HUES64 (cell line): ENCODE data around the gene GPATCH1.
"Not testable (repeated sequence)": the region's sequence is repeated elsewhere in the genome, so short reads cannot be mapped to it uniquely, and the experiment has no call there.

Experiments
- H3K27ac ChIP-seq: 2 replicates; pipeline ENCODE4 v1.7.0; 2013; ENCODE audit warnings: low read depth, low read length, inconsistent platforms
- H3K27me3 ChIP-seq: 2 replicates; pipeline ENCODE4 v1.6.1; 2013; ENCODE audit warnings: mild to moderate bottlenecking, low read length; ENCODE audit not compliant: insufficient read depth
- H3K36me3 ChIP-seq: 2 replicates; pipeline ENCODE4 v1.6.1; 2013; ENCODE audit warnings: mild to moderate bottlenecking, low read length; ENCODE audit not compliant: insufficient read depth
- H3K4me1 ChIP-seq: 2 replicates; pipeline ENCODE4 v1.6.1; 2013; ENCODE audit warnings: mild to moderate bottlenecking, low read length, moderate library complexity; ENCODE audit not compliant: insufficient read depth
- H3K4me3 ChIP-seq: 2 replicates; pipeline ENCODE4 v1.5.1; 2013; ENCODE audit warnings: mild to moderate bottlenecking, low read length, moderate library complexity
- H3K9ac ChIP-seq: 2 replicates; pipeline ENCODE4 v1.6.1; 2013; ENCODE audit warnings: mild to moderate bottlenecking, low read depth, low read length
- H3K9me3 ChIP-seq: 2 replicates; pipeline ENCODE4 v1.6.1; 2013; ENCODE audit warnings: low read depth, low read length; ENCODE audit not compliant: insufficient read depth
- WGBS: fragments of 150-250, 120-280 bp; methylation state at CpG from one replicate; pipeline ENCODE4 v1.1.7; 2013; ENCODE audit warnings: missing lambda C conversion rate; 5-methylcytosine and 5-hydroxymethylcytosine counted together

The GPATCH1 gene

DNA sequence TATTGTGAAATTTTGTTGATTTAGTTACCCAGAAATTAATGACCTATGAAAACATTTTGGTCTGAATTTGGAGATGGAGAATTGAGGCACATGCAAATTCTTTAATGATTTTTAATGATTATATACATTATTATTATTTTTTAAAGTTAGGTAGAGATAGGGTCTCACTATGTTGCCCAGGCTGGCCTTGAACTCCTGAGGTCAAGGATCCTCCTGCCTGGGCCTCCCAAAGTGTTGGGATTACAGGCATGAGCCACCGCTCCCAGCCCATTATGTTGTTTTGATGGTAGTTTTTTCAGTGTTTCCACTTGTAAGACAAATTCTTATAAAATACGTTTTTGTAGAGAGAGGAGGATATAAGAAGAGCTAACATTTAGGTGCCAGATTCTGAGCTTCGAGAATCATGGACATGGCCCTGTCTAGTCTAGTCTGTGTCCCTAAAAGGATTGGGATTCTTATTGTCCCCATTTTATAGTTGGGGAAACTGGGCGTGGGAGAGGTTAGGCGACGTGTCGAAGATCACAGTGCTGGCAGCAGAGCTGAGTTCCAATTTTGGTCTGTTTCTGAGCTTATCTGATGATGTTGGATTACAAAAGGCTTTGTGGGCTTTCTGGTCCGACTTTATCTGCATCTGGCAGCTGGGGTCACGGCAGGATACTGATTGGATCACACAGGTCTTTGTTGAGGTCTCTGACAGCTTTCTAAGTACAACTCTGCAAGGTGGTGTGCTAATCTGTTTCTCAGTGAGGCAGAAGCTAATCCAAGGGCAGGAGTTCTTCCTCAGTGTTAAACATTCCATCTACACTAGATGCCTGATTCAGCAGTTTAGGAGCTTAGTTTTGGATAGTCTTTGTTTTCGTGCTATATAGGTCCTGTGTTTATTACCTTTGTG, 43.5 kb downstream of the GPATCH1 start:
- H3K27me3 ChIP-seq: no peaks in the 10 kb centered on the region
- WGBS: 85% methylated on average over 10 of the region's 10 CpGs
- H3K9me3 ChIP-seq: no peaks in the 10 kb centered on the region
- H3K9ac ChIP-seq: no peak overlapping the region
- no peak overlapping the region for H3K27ac ChIP-seq
- no peaks in the 10 kb centered on the region for H3K4me1 ChIP-seq
- peaks cover 26% of the 10 kb centered on the region for H3K36me3 ChIP-seq
- no peak overlapping the region for H3K4me3 ChIP-seq

DNA sequence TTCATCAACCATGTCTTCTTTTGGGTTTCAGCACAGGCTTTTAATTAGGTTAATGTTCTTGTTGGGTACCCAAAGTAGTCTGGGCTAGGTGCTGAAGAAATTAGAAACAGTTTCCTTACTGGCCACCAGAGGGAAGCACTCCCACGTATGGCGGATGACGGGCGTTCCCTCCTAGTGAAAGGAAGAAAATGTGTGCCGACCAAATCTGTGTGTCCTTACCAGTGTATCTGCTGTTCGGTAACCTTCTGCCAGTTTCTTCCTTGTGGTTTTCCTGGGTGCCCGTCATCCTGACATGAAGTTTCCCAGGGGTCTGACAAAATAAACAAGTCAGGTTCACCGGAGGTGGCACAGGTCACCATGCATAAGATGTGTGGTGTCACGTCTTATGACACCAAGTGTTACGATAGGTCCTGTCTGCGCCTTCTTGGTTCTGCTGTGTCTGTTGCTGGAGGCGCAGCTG, 45.0 kb downstream of the GPATCH1 start:
- Histone ChIP-seq H3K27me3 (no peaks in the 10 kb centered on the region), H3K9me3 (no peaks in the 10 kb centered on the region), H3K27ac (no peak overlapping the region), H3K36me3 (peaks cover 31% of the 10 kb centered on the region), H3K4me1 (no peaks in the 10 kb centered on the region), H3K9ac (no peak overlapping the region), H3K4me3 (no peak overlapping the region)
- 60% methylated on average over 12 of the region's 12 CpGs for WGBS

DNA sequence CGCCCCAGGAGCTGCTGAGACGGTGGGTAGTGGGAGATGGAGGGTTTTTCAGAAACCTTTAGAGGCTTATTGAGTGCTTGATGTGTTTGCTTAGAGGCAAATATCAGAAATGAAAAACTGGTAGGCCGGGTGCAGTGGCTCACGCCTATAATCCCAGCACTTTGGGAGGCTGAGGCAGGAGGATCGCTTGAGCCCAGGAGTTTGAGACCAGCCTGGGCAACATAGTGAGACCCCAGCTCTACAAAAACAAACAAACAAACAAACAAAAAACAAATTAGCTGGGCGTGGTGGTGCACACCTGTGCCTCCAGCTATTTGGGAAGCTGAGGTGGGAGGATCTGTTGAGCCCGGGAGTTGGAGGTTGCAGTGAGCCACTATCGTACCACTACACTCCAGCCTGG, 45.7 kb downstream of the GPATCH1 start:
- not testable (repeated sequence) for H3K4me3 ChIP-seq, H3K4me1 ChIP-seq, H3K27me3 ChIP-seq, H3K9me3 ChIP-seq, H3K27ac ChIP-seq, H3K9ac ChIP-seq
- H3K36me3 ChIP-seq: peaks cover 28% of the 10 kb centered on the region
- 95% methylated on average over 8 of the region's 8 CpGs for WGBS

DNA sequence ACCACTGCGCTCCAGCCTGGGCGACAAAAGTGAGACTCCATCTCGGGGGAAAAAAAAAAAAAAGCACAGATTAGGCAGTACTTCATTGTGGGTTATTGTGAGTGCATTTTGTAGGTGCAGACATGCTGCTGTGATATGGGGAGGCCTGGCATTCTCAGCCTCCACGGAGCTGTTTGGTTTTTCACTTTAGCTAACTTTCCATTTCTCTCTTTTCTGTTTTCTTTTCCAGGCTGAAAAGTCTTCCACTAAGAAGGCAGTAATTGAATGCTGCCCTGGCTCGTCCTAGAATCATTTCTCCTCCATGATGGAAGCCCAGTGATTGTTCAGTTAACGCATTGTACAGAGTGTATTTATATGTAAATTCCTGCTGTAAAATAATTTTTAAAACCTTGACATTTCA, 48.9 kb downstream of the GPATCH1 start:
- Histone ChIP-seq H3K4me3 (no peak overlapping the region), H3K9ac (no peak overlapping the region), H3K27ac (no peak overlapping the region), H3K27me3 (no peaks in the 10 kb centered on the region), H3K4me1 (no peaks in the 10 kb centered on the region), H3K9me3 (no peaks in the 10 kb centered on the region), H3K36me3 (peaks cover 23% of the 10 kb centered on the region)
- 92% methylated on average over 6 of the region's 6 CpGs for WGBS

DNA sequence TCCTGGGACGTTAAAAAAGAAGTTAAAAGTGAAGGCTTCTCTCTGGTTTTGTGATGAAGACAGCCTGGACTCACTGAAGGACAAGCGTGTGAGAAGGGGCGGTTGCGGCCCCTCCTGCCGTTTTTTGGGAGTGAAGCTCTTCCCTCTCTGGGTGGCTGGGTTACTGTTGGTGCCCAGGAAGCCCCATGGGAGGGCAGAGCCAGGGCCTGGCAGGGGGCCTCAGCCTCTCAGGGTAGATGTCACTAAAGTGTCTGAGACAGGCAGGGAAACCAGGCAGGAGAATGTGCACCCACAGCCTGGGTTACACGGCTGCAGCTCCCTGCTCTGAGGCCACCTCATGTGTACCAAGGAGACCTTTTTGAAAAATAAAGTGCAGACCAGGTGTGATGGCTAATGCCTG, 49.5 kb downstream of the GPATCH1 start:
- Histone ChIP-seq H3K36me3 (peaks cover 23% of the 10 kb centered on the region), H3K27ac (no peak overlapping the region), H3K4me1 (no peaks in the 10 kb centered on the region), H3K9me3 (no peaks in the 10 kb centered on the region), H3K4me3 (no peak overlapping the region), H3K9ac (no peak overlapping the region), H3K27me3 (no peaks in the 10 kb centered on the region)
- 93% methylated on average over 6 of the region's 6 CpGs for WGBS

DNA sequence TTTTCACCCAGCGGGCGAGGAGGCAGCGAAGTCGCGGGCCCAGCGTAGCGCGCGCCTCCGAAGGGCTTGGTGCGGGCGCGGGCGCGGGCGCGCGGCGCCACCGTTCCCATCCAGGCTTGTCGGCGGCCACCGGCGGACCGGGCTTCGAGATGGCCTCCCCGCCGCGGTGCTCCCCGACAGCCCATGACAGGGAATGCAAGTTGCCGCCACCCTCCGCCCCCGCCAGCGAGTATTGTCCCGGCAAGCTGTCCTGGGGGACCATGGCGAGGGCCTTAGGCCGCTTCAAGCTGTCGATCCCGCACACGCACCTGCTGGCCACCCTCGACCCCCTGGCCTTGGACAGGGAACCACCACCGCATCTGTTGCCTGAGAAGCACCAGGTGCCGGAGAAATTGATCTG, 51.0 kb downstream of the GPATCH1 start, which contains the start of gene WDR88:
Gene WDR88 (plus strand): TSS at position 94 of the 400 bp plus-strand sequence. CDS start 56 bp downstream, at position 150.
- 95% methylated on average over 43 of the region's 43 CpGs for WGBS
- H3K27me3 ChIP-seq: no peaks in the 10 kb centered on the region
- no peak within 1 kb of the TSS for H3K4me3 ChIP-seq
- no peaks in the 10 kb centered on the region for H3K4me1 ChIP-seq
- peaks cover 17% of the 10 kb centered on the region for H3K36me3 ChIP-seq
- H3K27ac ChIP-seq: no peak within 1 kb of the TSS
- no peak within 1 kb of the TSS for H3K9ac ChIP-seq
- H3K9me3 ChIP-seq: no peaks in the 10 kb centered on the region

DNA sequence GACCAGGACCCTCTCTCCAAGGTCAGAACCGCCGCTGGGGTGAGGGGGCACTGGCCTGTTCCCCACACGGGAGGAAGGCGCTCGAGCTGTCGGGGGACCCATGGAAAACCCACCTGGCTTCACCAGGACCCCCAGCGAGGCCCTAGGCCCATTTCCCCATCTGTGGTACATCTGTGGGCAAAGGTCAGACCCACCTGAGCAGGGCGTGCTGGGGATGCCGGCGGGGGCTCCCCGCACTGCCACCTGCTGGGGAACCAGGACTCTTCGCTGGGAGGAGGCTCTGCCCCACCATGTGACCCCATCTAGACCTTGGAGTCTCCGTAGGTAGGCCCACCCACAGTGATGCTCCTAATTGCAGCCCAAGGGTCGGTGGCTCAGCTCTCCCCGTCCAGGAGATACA, 51.4 kb downstream of the GPATCH1 start:
- H3K9me3 ChIP-seq: no peaks in the 10 kb centered on the region
- H3K36me3 ChIP-seq: peaks cover 15% of the 10 kb centered on the region
- no peak overlapping the region for H3K4me3 ChIP-seq
- no peak overlapping the region for H3K27ac ChIP-seq
- no peaks in the 10 kb centered on the region for H3K4me1 ChIP-seq
- 86% methylated on average over 15 of the region's 15 CpGs for WGBS
- H3K9ac ChIP-seq: no peak overlapping the region
- no peaks in the 10 kb centered on the region for H3K27me3 ChIP-seq

DNA sequence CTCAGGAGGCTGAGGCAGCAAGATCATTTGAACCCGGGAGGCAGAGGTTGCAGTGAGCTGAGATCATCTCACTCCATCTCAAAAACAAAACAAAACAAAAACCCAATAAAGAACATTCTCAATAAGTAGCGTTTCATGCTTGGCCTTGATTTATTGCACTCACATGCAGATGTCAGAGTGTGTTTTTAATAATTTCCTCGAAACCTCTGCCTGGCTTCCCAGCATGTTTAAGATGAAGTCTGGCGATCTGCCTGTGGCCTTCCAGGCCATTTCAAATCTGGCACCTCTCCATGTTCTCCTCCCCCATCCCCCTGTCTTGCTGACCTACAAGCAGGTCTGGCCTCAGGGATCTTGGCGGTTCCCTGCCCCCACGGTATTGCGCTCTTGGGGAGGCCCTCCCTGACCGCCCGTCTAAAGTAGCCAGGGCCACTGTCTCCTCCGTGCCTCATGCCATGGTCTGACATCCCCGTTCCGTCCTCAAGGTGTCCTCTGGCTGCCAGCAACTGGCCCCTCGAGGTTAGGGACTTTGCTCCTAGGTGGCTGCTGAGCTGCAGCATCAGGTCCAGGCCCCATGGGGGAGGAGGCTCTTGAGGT, 52.6 kb downstream of the GPATCH1 start:
- Histone ChIP-seq H3K9ac (no peak overlapping the region), H3K27ac (no peak overlapping the region), H3K9me3 (no peaks in the 10 kb centered on the region), H3K27me3 (no peaks in the 10 kb centered on the region), H3K36me3 (peaks cover 11% of the 10 kb centered on the region; the same call in 1 of the 2 replicates), H3K4me1 (no peaks in the 10 kb centered on the region), H3K4me3 (no peak overlapping the region)
- 75% methylated on average over 13 of the region's 13 CpGs for WGBS

DNA sequence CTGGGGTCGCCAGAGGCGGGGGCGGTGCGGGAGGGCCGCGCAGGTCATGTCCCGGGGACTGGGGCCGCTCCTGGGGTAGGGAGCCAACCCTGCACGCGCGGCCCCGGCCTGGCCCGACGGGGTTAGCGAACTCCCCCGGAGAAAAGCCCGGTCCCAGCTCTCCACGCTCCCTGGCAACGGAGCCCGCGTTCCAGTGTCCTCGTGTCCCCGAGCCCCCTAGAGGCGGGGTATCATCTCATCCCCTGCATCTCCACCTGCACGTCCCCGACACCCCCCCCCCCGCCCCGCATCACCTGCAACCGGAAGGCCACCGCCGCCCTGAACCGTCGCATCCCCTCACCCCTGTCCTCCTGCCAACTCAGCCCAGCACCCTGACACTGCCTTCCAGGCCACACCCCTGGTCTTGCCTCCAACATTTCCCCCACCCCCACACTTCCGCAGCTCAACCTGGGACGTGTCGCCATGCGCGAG, 53.6 kb downstream of the GPATCH1 start:
- Histone ChIP-seq H3K36me3 (0 out of 2 replicates have a peak, but pooled peaks cover 5% of the 10 kb centered on the region), H3K27ac (no peak overlapping the region), H3K4me1 (no peaks in the 10 kb centered on the region), H3K9ac (no peak overlapping the region), H3K9me3 (no peaks in the 10 kb centered on the region), H3K4me3 (no peak overlapping the region), H3K27me3 (no peaks in the 10 kb centered on the region)
- 52% methylated on average over 31 of the region's 38 CpGs for WGBS

DNA sequence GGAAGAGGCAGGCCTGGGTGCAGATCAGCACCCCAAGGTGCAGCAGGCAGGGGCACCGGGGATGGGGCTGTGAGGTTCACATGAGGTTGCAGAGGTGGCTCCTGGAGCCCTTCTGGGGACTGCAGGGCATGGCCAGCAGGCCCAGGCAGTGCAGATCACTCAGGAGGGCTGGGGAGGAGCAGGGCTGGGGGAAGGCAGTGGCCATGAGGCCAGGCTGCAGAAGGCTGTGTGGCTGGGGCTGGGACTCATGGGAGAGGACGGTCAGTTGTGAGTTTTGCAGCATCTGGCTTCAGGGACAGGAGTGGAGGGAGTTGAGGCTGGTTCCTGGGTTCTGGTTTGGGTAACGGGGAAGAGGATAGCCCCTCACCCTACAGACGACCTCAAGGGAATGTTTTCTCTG, 58.2 kb downstream of the GPATCH1 start:
- no peak overlapping the region for H3K4me3 ChIP-seq
- H3K27me3 ChIP-seq: no peaks in the 10 kb centered on the region
- H3K9ac ChIP-seq: no peak overlapping the region
- no peaks in the 10 kb centered on the region for H3K9me3 ChIP-seq
- H3K4me1 ChIP-seq: no peaks in the 10 kb centered on the region
- 74% methylated on average over 4 of the region's 4 CpGs for WGBS
- H3K36me3 ChIP-seq: no peaks in the 10 kb centered on the region
- no peak overlapping the region for H3K27ac ChIP-seq

DNA sequence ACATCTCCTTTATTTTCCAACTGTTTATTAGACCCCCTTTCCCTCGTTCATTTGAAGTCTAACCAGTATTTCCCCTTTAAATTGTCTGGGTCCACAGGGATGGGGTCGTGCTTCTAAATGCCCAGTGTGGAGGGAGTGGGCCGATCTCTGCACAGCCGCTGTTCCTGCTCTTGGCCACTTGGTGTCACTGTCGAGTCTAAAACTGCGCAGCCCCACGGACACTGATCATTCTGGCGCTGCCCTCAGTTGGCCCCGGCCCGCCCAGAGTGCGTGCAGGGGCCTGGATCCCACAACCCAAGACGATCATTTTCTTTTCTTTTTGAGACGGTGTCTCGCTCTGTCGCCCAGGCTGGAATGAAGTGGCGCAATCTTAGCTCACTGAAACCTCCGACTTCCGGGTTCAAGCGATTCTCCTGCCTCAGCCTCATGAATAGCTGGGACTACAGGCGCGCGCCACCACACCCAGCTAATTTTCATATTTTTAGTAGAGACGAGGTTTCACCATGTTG, 63.0 kb downstream of the GPATCH1 start:
- WGBS: 42% methylated on average over 23 of the region's 23 CpGs
- no peak overlapping the region for H3K9ac ChIP-seq

More for the DNA sequence above, 63.0 kb downstream of the GPATCH1 start:
- Histone ChIP-seq H3K4me1 (no peaks in the 10 kb centered on the region), H3K27me3 (no peaks in the 10 kb centered on the region), H3K9me3 (no peaks in the 10 kb centered on the region), H3K36me3 (no peaks in the 10 kb centered on the region), H3K4me3 (no peak overlapping the region), H3K27ac (no peak overlapping the region)
